Measurements from ENCODE around the gene YBEY.

- TF ChIP-seq, protein P1, sequence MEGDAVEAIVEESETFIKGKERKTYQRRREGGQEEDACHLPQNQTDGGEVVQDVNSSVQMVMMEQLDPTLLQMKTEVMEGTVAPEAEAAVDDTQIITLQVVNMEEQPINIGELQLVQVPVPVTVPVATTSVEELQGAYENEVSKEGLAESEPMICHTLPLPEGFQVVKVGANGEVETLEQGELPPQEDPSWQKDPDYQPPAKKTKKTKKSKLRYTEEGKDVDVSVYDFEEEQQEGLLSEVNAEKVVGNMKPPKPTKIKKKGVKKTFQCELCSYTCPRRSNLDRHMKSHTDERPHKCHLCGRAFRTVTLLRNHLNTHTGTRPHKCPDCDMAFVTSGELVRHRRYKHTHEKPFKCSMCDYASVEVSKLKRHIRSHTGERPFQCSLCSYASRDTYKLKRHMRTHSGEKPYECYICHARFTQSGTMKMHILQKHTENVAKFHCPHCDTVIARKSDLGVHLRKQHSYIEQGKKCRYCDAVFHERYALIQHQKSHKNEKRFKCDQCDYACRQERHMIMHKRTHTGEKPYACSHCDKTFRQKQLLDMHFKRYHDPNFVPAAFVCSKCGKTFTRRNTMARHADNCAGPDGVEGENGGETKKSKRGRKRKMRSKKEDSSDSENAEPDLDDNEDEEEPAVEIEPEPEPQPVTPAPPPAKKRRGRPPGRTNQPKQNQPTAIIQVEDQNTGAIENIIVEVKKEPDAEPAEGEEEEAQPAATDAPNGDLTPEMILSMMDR (IDR thresholded peaks at IDR 0.05): no peak
- TF ChIP-seq POLR2AphosphoS5 (IDR thresholded peaks at IDR 0.05) (no peak), POLR2A (IDR thresholded peaks at IDR 0.05) (no peak), EP300 (IDR thresholded peaks at IDR 0.05) (no peak)
Measured at GRCh38 chr21:46264046-46264689, 22.0 kb upstream of the YBEY start.

Measured in upper lobe of left lung (tissue), 4 donors.